ENCODE measurements around the gene MMP27. TPM values are rescaled to one million over a fixed set of nuclear protein-coding genes. Genes with fewer than 3 reads are reported as not detected.

Gene MMP27
- total RNA-seq, 3 donors from 2014 or later (not counting 1 experiment from before 2014, with no cell fraction given) = not detected

GRCh38 chr11:102655547-102655946 lies 50.0 kb downstream of the MMP27 start:
- DNase-seq (no peak), ATAC-seq (no peak)
- Mint-ChIP-seq H3K36me3 (no peaks in the 10 kb centered on the region), H3K4me3 (no peak overlapping the region), H3K4me1 (no peaks in the 10 kb centered on the region), H3K27ac (no peak overlapping the region), H3K27me3 (ENCODE audit: low read depth in 2 of 2) (peaks cover 14 to 43% of the 10 kb centered on the region in 2 donors), H3K9me3 (peaks cover 2 to 3% of the 10 kb centered on the region in 2 donors)
- Histone ChIP-seq H3K27me3 (ENCODE audit: control insufficient read depth, insufficient read depth, low read length) (peaks cover 3% of the 10 kb centered on the region), H3K27ac (ENCODE audit: low read length) (no peak overlapping the region), H3K4me3 (ENCODE audit: low read length) (no peak overlapping the region), H3K36me3 (ENCODE audit: control insufficient read depth, insufficient read depth, low read length) (no peaks in the 10 kb centered on the region), H3K9me3 (ENCODE audit: control insufficient read depth, insufficient read depth, low read length) (no peaks in the 10 kb centered on the region), H3K4me1 (ENCODE audit: control insufficient read depth, insufficient read depth, low read length) (no peaks in the 10 kb centered on the region)
- TF ChIP-seq CTCF (IDR thresholded peaks at IDR 0.05) = no peak
- intact Hi-C loops (cut with micrococcal nuclease) = no loop called here
- 86% methylated on average over 2 of the region's 2 CpGs for WGBS (ENCODE audit: insufficient coverage)

- no peak overlapping the region for H3K4me3 Mint-ChIP-seq
- H3K27ac ChIP-seq (ENCODE audit: low read length) = no peak overlapping the region
- 86% methylated on average over 1 of the region's 1 CpG for WGBS (ENCODE audit: insufficient coverage)
- H3K4me3 ChIP-seq (ENCODE audit: low read length) = no peak overlapping the region
- H3K36me3 ChIP-seq (ENCODE audit: control insufficient read depth, insufficient read depth, low read length) = no peaks in the 10 kb centered on the region
- H3K4me1 ChIP-seq (ENCODE audit: control insufficient read depth, insufficient read depth, low read length) = no peaks in the 10 kb centered on the region
- H3K9me3 Mint-ChIP-seq = peaks cover 2 to 3% of the 10 kb centered on the region in 2 donors
- DNase-seq = no peak
- ATAC-seq = no peak
- H3K36me3 Mint-ChIP-seq = no peaks in the 10 kb centered on the region
- no peaks in the 10 kb centered on the region for H3K9me3 ChIP-seq (ENCODE audit: control insufficient read depth, insufficient read depth, low read length)
- no peak for TF ChIP-seq CTCF (IDR thresholded peaks at IDR 0.05)
- intact Hi-C loops (cut with micrococcal nuclease) = no loop called here
- H3K27ac Mint-ChIP-seq = no peak overlapping the region
- H3K27me3 ChIP-seq (ENCODE audit: control insufficient read depth, insufficient read depth, low read length) = peaks cover 3% of the 10 kb centered on the region
- no peaks in the 10 kb centered on the region for H3K4me1 Mint-ChIP-seq
- H3K27me3 Mint-ChIP-seq (ENCODE audit: low read depth in 2 of 2) = peaks cover 14 to 43% of the 10 kb centered on the region in 2 donors
These were observed 50.8 kb downstream of the MMP27 start for GRCh38 chr11:102654761-102655160.

GRCh38 chr11:102653744-102654291 lies 51.8 kb downstream of the MMP27 start:
- 91% methylated on average over 16 of the region's 16 CpGs for WGBS (ENCODE audit: insufficient coverage)
- no peak for DNase-seq
- Histone ChIP-seq H3K27me3 (ENCODE audit: control insufficient read depth, insufficient read depth, low read length) (no peaks in the 10 kb centered on the region), H3K36me3 (ENCODE audit: control insufficient read depth, insufficient read depth, low read length) (no peaks in the 10 kb centered on the region), H3K9me3 (ENCODE audit: control insufficient read depth, insufficient read depth, low read length) (no peaks in the 10 kb centered on the region), H3K27ac (ENCODE audit: low read length) (no peak overlapping the region), H3K4me1 (ENCODE audit: control insufficient read depth, insufficient read depth, low read length) (no peaks in the 10 kb centered on the region), H3K4me3 (ENCODE audit: low read length) (no peak overlapping the region)
- H3K4me1 Mint-ChIP-seq = no peaks in the 10 kb centered on the region
- H3K27ac Mint-ChIP-seq = no peak overlapping the region
- intact Hi-C loops (cut with micrococcal nuclease) = no loop called here
- no peak for TF ChIP-seq CTCF (IDR thresholded peaks at IDR 0.05)
- no peak overlapping the region for H3K4me3 Mint-ChIP-seq
- H3K36me3 Mint-ChIP-seq = no peaks in the 10 kb centered on the region
- ATAC-seq = no peak
- H3K27me3 Mint-ChIP-seq (ENCODE audit: low read depth in 2 of 2) = peaks cover 14 to 43% of the 10 kb centered on the region in 2 donors
- H3K9me3 Mint-ChIP-seq = peaks cover 2 to 3% of the 10 kb centered on the region in 2 donors

GRCh38 chr11:102647430-102647829 lies 58.1 kb downstream of the MMP27 start:
- intact Hi-C loops (cut with micrococcal nuclease) = no loop called here
- H3K27me3 Mint-ChIP-seq (ENCODE audit: low read depth in 2 of 2) = peaks cover 8 to 29% of the 10 kb centered on the region in 2 donors
- Histone ChIP-seq H3K27ac (ENCODE audit: low read length) (no peak overlapping the region), H3K27me3 (ENCODE audit: control insufficient read depth, insufficient read depth, low read length) (no peaks in the 10 kb centered on the region), H3K4me3 (ENCODE audit: low read length) (no peak overlapping the region), H3K9me3 (ENCODE audit: control insufficient read depth, insufficient read depth, low read length) (no peaks in the 10 kb centered on the region), H3K36me3 (ENCODE audit: control insufficient read depth, insufficient read depth, low read length) (no peaks in the 10 kb centered on the region), H3K4me1 (ENCODE audit: control insufficient read depth, insufficient read depth, low read length) (no peaks in the 10 kb centered on the region)
- no peaks in the 10 kb centered on the region for H3K4me1 Mint-ChIP-seq
- no peaks in the 10 kb centered on the region for H3K9me3 Mint-ChIP-seq
- no peak overlapping the region for H3K27ac Mint-ChIP-seq
- no peak for DNase-seq
- no peak for ATAC-seq
- TF ChIP-seq CTCF (IDR thresholded peaks at IDR 0.05) = no peak
- H3K36me3 Mint-ChIP-seq = no peaks in the 10 kb centered on the region
- no peak overlapping the region for H3K4me3 Mint-ChIP-seq
